Ascending aorta (tissue), 2 donors: ENCODE measurements around the gene FHAD1. TPM values are rescaled to one million over a fixed set of nuclear protein-coding genes. Genes with fewer than 3 reads are reported as not detected.

ENCODE experiments used
- DNase-seq, 2 donors: peaks; one replicate each; pipeline ENCODE4 v3.0.0-alpha.2; 2019; ENCODE audit warnings: low spot score in 2 of 2
- H3K27ac ChIP-seq, 2 donors: fragments of 200-600 bp; sonication (generic); one replicate each; pipeline ENCODE4 v1.5.1; 2016 to 2017; ENCODE audit warnings: mild to moderate bottlenecking in 1 of 2
- H3K27me3 ChIP-seq: fragments of 200-600 bp; sonication (generic); one replicate; pipeline ENCODE4 v1.5.1; 2017
- H3K36me3 ChIP-seq, 2 donors: fragments of 200-600 bp; sonication (generic); one replicate each; pipeline ENCODE4 v1.5.1; 2016
- H3K4me1 ChIP-seq, 2 donors: fragments of 200-600 bp; sonication (generic); one replicate each; pipeline ENCODE4 v1.5.1; 2016 to 2017; ENCODE audit warnings: mild to moderate bottlenecking in 1 of 2
- H3K4me3 ChIP-seq, 2 donors: fragments of 200-600 bp; sonication (generic); one replicate each; pipeline ENCODE4 v1.5.1; 2016 to 2017; ENCODE audit warnings: mild to moderate bottlenecking in 1 of 2
- H3K9me3 ChIP-seq, 2 donors: fragments of 200-600 bp; sonication (generic); one replicate each; pipeline ENCODE4 v1.5.1; 2016
- intact Hi-C: fragments of 100-400 bp; cut with DNase I; formaldehyde crosslinking; loops from one replicate; pipeline ENCODE4 v1.15.1; 2023
- total RNA-seq: library from RNA; depleted of rRNA; stranded (reverse); fragments of >200 nt; gene quantifications from one replicate; pipeline ENCODE4 v1.1.0, GENCODE V29; 2016
- TF ChIP-seq, protein P1 (sequence below), 3 experiments: fragments of 200-600 bp in 2 of 3; fragments of 450-650 bp in 1 of 3; sonication (generic) in 2 of 3; IDR thresholded peaks; one replicate each; pipeline ENCODE4 v1.5.1; 2016 to 2019; ENCODE audit warnings: antibody characterized with exemption in 3 of 3, mild to moderate bottlenecking in 1 of 3, moderate library complexity in 1 of 3

The FHAD1 gene
- total RNA-seq, 1 donor from 2014 or later, result not detected

DNA sequence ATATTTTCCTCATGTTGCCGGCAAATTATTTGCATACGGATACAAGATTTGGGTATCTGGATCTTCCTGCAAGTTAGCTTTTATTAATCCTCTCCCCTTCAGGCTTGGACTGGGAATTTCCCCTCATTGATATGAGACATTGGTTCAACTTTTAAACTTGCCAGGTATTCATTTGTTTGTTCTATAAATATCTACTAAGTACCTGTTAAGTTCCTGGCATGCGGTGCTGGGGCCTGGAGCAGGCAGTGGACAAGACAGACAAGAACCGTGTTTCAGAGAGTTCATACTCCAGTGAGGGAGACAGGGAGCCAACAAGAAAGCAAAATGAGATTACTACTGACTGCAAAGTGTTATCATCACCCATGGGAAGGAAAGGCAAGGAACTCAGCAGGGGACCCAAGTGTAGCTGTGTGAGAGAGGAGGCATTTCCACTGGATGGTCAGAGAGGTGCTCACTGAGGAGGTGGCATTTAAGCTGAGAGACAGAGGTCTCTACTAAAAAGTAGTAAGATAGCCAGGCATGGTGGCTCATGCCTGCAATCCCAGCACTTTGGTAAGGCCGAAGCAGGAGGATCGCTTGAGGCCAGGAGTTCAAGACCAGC lies 39.1 kb upstream of the FHAD1 start:
- TF ChIP-seq, protein P1, sequence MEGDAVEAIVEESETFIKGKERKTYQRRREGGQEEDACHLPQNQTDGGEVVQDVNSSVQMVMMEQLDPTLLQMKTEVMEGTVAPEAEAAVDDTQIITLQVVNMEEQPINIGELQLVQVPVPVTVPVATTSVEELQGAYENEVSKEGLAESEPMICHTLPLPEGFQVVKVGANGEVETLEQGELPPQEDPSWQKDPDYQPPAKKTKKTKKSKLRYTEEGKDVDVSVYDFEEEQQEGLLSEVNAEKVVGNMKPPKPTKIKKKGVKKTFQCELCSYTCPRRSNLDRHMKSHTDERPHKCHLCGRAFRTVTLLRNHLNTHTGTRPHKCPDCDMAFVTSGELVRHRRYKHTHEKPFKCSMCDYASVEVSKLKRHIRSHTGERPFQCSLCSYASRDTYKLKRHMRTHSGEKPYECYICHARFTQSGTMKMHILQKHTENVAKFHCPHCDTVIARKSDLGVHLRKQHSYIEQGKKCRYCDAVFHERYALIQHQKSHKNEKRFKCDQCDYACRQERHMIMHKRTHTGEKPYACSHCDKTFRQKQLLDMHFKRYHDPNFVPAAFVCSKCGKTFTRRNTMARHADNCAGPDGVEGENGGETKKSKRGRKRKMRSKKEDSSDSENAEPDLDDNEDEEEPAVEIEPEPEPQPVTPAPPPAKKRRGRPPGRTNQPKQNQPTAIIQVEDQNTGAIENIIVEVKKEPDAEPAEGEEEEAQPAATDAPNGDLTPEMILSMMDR (IDR thresholded peaks at IDR 0.05), result no peak
- H3K27ac ChIP-seq, result no peak overlapping the region
- H3K36me3 ChIP-seq, result no peaks in the 10 kb centered on the region
- peak in 1 of 2 donors; percentile 19 for DNase-seq
- H3K4me1 ChIP-seq, result peaks cover 19 to 40% of the 10 kb centered on the region in 2 donors
- H3K9me3 ChIP-seq, result no peaks in the 10 kb centered on the region
- H3K4me3 ChIP-seq, result no peak overlapping the region
- H3K27me3 ChIP-seq, result no peaks in the 10 kb centered on the region
- intact Hi-C loops, result no loop called here

DNA sequence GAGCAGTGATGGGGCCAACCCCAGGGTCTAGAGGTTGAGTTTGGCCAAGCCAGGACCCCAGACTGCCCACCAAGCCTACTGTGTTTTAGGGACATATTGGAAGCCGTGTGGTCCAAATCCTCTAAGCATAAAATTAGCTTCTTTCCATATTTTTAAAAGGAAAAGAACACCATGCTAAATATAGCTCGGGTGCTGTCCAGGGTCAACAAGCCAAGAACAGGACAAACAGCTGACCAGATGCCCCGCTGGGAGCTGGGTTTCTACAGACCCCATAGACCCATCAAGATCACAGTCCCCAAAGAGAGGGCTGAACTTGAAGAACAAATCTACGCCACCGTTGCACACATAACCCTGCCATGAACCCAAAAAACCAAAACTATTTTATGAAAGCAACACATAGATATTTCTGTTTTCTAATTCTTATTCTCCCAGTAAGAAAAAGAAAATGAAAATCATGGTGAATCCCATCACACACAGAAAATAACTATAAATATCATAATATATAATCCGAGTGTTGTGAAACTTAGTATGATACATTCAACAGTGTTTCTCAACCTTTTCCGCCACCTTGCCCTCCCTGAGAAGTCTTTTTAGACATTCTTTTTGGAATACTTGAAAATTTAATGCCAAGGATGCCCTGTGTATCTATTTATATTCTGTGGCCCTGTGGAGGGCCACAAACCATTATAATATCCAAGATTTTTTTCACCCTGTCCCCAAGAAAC lies 36.2 kb upstream of the FHAD1 start:
- TF ChIP-seq, protein P1 (IDR thresholded peaks at IDR 0.05), result no peak
- no peaks in the 10 kb centered on the region for H3K9me3 ChIP-seq
- H3K4me3 ChIP-seq, result peak overlapping the region; percentile 8 to 31
- no peak for DNase-seq
- H3K27ac ChIP-seq, result peak overlapping the region; percentile 55 to 75
- peaks cover 30 to 56% of the 10 kb centered on the region in 2 donors for H3K4me1 ChIP-seq
- H3K36me3 ChIP-seq, result no peaks in the 10 kb centered on the region
- no peaks in the 10 kb centered on the region for H3K27me3 ChIP-seq
- intact Hi-C loops, result no loop called here

DNA sequence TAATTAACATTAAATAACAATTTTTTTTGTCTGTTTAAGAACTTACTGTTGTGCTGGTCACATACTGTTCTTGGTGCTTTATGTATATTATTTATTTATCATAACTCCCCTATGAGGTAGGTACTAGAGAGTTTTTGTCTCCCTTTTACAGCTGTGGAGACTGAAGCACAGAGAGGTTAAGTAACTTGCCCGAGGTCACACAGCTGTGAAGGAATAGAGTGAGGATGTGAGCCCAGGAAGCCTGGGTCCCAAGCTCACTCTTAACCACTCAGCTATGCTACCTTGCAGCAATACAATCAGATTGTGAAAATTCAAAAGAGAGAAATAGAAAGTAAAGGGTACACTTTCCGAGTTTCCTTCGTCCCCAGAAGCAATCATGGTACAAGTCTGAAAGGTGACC lies 35.6 kb upstream of the FHAD1 start:
- no peaks in the 10 kb centered on the region for H3K9me3 ChIP-seq
- no peak overlapping the region for H3K4me3 ChIP-seq
- H3K4me1 ChIP-seq, result peaks cover 30 to 56% of the 10 kb centered on the region in 2 donors
- intact Hi-C loops, result no loop called here
- H3K27ac ChIP-seq, result peak overlapping the region; percentile 55 to 75
- no peak for DNase-seq
- TF ChIP-seq, protein P1 (IDR thresholded peaks at IDR 0.05), result no peak
- H3K36me3 ChIP-seq, result no peaks in the 10 kb centered on the region
- H3K27me3 ChIP-seq, result no peaks in the 10 kb centered on the region

- Histone ChIP-seq H3K4me3 (no peak overlapping the region), H3K36me3 (no peaks in the 10 kb centered on the region), H3K27ac (peak overlapping the region; percentile 60 to 71), H3K27me3 (no peaks in the 10 kb centered on the region), H3K4me1 (peaks cover 30 to 53% of the 10 kb centered on the region in 2 donors), H3K9me3 (no peaks in the 10 kb centered on the region)
- no peak for DNase-seq
- TF ChIP-seq, protein P1 (IDR thresholded peaks at IDR 0.05), result no peak
- intact Hi-C loops, result no loop called here
These were observed 34.6 kb upstream of the FHAD1 start for GRCh38 chr1:15212216-15212953.

DNA sequence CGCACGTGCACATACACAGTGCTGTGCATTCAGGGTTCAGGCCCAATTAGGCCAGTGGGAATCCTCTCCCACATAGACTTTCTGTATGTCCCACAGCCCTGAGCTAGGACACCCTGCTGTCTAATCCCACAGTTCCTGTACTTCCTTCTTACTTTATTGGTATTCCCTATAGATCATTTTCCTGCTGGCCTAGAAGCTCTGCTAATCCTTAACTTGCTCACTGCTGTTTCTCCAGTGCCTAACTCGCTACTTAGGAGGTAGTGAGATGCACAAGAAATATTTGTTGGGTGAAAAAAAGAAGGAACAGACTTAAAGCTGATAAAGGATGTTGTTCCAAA lies 34.1 kb upstream of the FHAD1 start:
- intact Hi-C loops, result no loop called here
- TF ChIP-seq, protein P1 (IDR thresholded peaks at IDR 0.05), result no peak
- H3K9me3 ChIP-seq, result no peaks in the 10 kb centered on the region

More for the DNA sequence above, 34.1 kb upstream of the FHAD1 start:
- no peaks in the 10 kb centered on the region for H3K36me3 ChIP-seq
- H3K27me3 ChIP-seq, result no peaks in the 10 kb centered on the region
- DNase-seq, result no peak
- H3K4me1 ChIP-seq, result peaks cover 30 to 51% of the 10 kb centered on the region in 2 donors
- peak overlapping the region; percentile 60 to 71 for H3K27ac ChIP-seq
- H3K4me3 ChIP-seq, result no peak overlapping the region
